NCI-H1417 treated with DMSO at 0.1 percent for 48 hours (cell line): ENCODE data around the gene KRI1.
"Not testable (repeated sequence)": the region's sequence is repeated elsewhere in the genome, so short reads cannot be mapped to it uniquely, and the experiment has no call there.

Experiments used
- DNase-seq: peaks from one replicate; lab custom pipeline; 2025; lab: John Stamatoyannopoulos, UW

The KRI1 gene

DNA sequence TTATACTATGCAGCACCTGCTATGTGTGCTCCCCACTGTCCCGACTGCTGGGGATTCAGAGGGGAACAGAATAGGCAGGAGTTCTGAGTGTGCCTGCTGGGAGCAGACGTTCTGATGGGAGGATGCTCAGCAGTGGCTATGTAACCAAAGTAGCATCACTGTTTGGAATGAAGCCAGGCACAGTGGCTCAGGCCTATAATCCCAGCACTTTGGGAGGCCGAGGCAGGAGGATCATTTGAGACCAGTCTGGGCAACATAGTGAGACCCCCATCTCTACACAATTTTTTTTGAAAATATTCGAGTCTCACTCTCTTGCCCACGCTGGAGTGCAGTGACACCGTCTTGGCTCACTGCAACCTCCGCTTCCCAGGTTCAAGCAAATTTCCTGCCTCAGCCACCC lies 16.1 kb downstream of the KRI1 start:
- DNase-seq = no peak

DNA sequence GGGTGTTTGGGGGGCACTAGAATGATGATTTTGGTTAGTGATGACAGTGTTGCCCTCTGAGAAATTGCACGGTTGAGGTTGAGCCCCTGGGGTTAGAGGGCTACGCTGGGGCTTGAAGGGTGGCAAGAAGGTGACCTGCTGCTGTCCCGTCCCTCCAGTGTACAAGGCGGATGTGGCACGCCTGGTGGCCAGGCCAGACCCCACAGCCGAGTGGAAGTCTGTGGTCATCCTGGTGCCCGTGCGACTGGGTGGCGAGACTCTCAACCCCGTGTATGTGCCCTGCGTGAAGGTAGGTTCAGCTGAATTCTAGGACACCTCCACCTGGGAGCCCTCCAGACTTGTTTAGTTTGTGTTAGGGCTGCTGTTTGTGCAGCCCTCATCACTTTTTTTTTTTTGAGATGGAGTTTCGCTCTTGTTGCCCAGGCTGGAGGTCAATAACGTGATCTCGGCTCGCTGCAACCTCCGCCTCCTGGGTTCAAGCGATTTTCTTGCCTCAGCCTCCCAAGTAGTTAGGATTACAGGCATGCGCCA lies 17.0 kb downstream of the KRI1 start:
- DNase-seq = no peak

DNA sequence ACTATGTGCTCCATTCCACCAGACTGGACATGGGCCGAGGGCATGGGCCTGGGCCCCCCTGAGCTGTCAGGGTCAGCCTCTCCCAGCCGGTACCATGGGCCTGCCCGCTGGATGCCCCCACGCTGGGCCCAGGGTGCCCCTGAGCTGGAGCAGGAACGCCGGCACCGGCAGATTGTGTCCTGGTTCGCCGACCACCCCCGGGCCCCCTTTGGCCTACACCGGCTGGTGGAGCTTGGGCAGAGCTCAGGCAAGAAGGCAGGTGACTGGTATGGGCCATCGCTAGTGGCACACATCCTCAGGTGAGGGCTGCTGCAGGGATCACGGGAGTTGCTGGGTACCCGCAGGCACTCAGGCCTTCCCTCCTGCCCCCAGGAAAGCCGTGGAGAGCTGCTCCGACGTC lies 19.0 kb downstream of the KRI1 start:
- DNase-seq = no peak

DNA sequence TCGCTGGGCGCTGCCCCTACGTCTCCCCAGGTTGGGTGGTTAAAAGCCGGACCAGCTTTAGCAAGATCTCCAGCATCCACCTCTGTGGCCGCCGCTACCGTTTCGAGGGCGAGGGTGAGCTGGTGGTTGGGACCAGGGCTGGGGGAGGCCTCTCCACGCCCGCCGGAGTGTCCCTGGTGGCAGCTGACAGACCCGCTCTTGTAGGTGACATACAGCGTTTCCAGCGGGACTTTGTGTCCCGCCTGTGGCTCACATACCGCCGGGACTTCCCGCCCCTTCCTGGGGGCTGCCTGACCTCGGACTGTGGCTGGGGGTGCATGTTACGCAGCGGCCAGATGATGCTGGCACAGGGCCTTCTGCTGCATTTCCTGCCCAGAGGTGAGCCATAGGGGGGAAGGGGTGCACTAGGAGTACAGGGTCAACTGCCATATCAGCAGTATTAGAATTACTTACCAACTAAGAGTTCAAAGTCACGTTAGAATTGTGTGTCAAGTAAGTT lies 21.0 kb downstream of the KRI1 start:
- DNase-seq = no peak

DNA sequence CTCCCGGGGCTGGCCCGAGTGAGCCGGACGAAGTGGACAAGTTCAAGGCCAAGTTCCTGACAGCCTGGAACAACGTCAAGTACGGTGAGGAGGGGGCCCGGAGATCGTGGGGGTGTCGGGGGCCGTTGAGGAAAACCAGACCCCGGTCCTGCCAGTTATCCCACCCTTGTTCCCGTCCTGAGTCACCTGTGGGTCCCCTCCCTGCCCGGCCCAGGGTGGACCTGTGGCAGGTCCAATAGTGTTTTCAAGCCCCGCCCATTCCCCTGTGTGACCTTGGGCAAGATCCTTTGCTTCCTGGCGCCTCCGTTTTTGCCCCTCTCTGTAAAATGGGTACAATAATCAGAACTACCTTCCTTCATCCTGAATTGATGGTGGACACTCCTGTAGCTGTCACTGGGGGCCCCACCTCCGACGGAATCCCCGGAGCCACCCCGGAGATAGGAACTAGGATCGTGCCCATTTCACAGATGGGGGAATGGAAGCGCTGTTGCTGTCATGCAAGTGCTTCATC lies 21.5 kb downstream of the KRI1 start:
- no peak for DNase-seq

GRCh38 chr19:10543420-10544241 lies 22.2 kb downstream of the KRI1 start, which contains the start of gene ATG4D:
TSS of gene ATG4D (plus strand) at chr19:10543904. CDS start at chr19:10544091, 187 bp downstream.
- DNase-seq = peak; percentile 34

- no peak for DNase-seq
These were observed 22.8 kb downstream of the KRI1 start for GRCh38 chr19:10543059-10543419.

DNA sequence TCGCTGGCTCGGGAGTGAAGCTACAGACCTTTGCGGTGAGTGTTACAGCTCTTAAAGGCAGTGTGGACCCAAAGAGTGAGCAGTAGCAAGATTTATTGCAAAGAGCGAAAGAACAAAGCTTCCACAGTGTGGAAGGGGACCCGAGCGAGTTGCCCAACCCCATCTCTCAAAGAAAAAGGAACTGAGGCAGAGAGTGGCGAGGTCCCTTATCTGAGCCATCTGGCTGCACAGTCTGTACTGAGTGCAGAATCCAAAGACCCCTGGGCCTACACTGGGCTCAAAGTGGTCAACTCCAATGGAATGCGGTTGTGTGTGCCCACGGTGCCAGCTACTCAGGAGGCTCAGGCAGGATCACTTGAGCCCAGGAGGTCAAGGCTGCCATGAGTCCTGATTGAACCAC lies 26.8 kb downstream of the KRI1 start:
- not testable (repeated sequence) for DNase-seq

GRCh38 chr19:10538204-10538983 lies 27.4 kb downstream of the KRI1 start:
- no peak for DNase-seq

DNA sequence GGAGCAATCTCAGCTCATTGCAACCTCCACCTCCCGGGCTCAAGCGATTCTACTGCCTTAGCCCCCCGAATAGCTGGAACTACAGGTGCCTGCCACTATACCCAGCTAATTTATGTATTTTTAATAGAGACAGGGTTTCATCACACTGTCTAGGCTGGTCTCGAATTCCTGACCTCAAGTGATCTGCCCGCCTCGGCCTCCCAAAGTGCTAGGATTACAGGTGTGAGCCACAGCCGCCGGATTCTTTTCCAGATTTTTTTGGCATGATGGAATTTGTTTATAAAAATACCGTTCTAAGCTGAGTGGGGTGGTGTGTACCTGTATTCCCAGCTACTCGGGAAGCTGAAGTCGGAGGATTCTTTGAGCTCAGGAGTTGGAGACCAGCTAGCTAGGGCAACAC lies 28.1 kb downstream of the KRI1 start:
- no peak for DNase-seq

DNA sequence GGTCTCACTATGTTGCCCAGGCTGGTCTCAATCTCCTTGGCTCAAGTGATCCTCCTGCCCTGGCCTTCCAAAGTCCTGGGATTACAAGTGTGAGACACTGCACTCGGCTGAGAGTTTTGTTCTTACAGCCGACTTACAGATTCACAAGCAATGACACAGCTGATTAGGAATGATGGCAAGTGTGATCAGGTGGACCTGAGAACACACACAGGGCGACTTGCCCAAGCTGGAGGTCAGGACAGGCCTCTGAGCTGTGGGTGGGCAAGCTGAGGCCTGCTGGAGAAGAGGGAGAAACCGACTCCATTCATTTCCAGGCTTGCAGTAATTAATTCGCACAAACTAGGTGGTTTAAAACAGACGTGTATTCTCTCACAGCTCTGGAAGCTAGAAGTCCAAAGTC lies 30.2 kb downstream of the KRI1 start:
- no peak for DNase-seq

- DNase-seq = no peak
These were observed 32.0 kb downstream of the KRI1 start for GRCh38 chr19:10533646-10534386.

GRCh38 chr19:10532457-10532856 lies 33.4 kb downstream of the KRI1 start:
- DNase-seq = no peak

GRCh38 chr19:10526887-10527286 lies 38.9 kb downstream of the KRI1 start:
- not testable (repeated sequence) for DNase-seq

GRCh38 chr19:10525636-10526035 lies 40.2 kb downstream of the KRI1 start:
- DNase-seq = no peak

DNA sequence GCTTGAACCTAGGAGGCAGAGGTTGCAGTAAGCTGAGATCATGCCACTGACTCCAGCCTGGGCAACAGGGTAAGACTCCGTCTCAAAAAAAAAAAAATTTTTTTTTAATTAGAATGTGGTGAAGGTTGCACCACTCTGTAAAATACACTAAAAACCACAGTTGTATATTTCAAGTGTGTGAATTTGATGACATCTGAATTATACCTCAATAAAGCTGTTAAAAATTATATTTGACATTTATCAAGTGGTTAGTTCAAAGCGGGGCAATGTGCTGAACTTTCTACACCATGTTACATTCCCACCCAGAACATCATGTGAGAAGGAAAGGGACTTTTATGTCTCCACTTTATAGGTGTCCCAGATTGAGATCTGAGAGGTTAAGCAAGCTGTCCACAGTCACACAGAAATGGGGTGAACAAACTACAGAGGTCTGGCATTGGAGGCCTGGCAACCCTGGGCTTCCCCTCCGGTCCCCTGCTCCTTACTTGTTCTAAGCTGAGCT lies 42.6 kb downstream of the KRI1 start:
- no peak for DNase-seq

DNA sequence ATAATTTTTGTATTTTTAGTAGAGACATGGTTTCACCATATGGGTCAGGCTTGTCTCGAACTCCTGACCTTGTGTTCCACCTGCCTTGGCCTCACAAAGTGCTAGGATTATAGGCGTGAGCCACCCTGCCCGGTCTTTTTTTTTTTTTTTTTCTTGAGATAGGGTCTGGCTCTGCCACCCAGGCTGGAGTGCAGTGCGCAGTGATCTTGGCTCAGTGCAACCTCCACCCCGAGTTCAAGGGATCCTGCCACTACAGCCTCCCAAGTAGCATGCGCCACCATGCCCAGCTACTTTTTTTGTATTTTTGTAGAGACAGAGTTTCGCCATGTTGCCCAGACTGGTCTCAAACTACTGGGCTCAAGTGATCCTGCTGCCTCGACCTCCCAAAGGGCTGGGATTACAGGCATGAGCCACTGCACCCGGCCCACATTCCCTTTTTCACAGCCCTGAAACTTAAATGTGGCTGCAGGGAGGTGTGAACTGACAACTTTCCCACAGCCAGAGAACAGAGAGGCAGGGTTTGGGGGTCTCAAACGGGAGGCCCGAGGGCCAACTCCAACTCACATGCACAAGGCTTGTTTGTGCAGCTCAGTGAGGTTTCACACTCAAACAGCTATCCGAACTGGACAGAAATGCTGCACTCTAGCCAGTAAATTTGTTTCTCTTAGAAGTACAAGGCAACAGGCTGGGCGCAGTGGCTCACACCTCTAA lies 44.2 kb downstream of the KRI1 start:
- DNase-seq = no peak

GRCh38 chr19:10520652-10521318 lies 45.0 kb downstream of the KRI1 start:
- no peak for DNase-seq

GRCh38 chr19:10519421-10519820 lies 46.4 kb downstream of the KRI1 start:
- DNase-seq = no peak
